HFF-Myc (cell line): Measurements from ENCODE around the gene RGS6.

Experiments used
- DNase-seq: peaks from one replicate; pipeline ENCODE4 v3.0.0-alpha.2; 2011; ENCODE audit warnings: low read depth; ENCODE audit errors: extremely low read depth
- H3K4me3 ChIP-seq: replicated peaks from 2 replicates; pipeline ENCODE4 v1.5.1; 2011; ENCODE audit warnings: low read depth, mild to moderate bottlenecking, control low read depth, low read length
- TF ChIP-seq, protein P1 (sequence below): IDR thresholded peaks from 2 replicates; pipeline ENCODE4 v1.5.1; 2012; ENCODE audit warnings: mild to moderate bottlenecking, low read depth, low read length, control low read depth; ENCODE audit errors: missing control alignments

RGS6 gene

DNA sequence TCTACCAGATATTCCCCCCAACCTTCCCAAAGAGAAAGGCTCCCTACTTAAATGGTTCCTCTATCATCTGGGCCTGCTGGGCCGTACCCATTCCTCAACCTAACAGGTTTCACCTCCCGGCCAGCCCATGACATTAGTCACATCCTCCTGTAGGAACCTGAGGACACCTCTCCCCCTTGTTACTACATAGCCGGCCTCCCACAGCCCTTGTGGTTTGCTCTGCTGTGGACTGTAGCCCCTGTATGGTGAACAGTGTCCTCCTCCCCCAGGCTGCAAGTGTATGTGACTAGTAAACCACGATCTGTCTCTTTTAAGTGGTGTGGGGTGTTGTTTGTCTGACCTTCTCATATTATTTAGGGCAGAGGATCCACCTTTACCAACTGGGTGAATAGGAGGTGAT lies 371.7 kb downstream of the RGS6 start:
- no peak overlapping the region for H3K4me3 ChIP-seq
- TF ChIP-seq, protein P1, sequence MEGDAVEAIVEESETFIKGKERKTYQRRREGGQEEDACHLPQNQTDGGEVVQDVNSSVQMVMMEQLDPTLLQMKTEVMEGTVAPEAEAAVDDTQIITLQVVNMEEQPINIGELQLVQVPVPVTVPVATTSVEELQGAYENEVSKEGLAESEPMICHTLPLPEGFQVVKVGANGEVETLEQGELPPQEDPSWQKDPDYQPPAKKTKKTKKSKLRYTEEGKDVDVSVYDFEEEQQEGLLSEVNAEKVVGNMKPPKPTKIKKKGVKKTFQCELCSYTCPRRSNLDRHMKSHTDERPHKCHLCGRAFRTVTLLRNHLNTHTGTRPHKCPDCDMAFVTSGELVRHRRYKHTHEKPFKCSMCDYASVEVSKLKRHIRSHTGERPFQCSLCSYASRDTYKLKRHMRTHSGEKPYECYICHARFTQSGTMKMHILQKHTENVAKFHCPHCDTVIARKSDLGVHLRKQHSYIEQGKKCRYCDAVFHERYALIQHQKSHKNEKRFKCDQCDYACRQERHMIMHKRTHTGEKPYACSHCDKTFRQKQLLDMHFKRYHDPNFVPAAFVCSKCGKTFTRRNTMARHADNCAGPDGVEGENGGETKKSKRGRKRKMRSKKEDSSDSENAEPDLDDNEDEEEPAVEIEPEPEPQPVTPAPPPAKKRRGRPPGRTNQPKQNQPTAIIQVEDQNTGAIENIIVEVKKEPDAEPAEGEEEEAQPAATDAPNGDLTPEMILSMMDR, result no peak
- no peak for DNase-seq

DNA sequence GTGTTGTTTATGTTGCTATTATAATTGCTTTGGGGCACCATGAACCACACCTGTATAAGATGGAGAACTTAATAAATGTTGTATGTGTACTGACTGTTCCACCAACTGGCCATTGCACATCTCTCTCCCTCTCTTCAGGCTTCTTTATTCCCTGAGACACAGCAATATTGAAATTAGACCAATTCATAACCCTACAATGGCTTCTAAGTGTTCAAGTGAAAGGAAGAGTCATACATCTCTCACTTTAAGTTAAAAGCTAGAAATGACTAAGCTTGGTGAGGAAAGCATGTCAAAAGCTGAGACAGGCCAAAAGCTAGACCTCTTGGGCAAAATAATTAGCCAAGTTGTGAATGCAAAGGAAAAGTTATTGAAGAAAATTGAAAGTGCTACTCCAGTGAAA lies 373.3 kb downstream of the RGS6 start:
- no peak for DNase-seq

DNA sequence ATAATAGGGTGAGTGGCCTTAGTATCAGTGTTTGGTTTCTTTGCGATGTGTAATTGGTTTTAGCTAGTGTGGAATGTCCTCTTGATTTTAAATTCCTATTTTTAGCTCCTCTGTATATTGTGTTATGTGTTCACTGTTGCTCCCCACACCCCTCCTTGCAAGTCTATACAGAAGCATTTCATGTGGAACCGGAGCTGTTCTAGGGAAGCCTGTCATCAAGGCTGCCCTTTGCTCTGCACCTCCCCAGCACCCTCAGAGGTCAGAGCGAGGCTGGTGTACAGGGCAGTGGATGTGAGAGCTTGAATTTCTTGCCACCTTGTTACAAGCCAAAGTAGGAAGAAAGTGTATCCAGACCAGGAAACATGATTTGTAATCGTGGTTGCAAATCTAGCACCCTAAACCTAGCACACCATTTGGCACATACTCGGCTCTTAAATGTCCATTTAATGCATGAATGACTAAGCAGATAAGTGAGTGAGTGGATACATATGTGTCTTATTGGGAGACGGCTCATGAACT lies 376.8 kb downstream of the RGS6 start:
- TF ChIP-seq, protein P1, result no peak
- no peak overlapping the region for H3K4me3 ChIP-seq
- no peak for DNase-seq

More for the DNA sequence above, 373.3 kb downstream of the RGS6 start:
- H3K4me3 ChIP-seq, result no peak overlapping the region
- TF ChIP-seq, protein P1, result no peak

DNA sequence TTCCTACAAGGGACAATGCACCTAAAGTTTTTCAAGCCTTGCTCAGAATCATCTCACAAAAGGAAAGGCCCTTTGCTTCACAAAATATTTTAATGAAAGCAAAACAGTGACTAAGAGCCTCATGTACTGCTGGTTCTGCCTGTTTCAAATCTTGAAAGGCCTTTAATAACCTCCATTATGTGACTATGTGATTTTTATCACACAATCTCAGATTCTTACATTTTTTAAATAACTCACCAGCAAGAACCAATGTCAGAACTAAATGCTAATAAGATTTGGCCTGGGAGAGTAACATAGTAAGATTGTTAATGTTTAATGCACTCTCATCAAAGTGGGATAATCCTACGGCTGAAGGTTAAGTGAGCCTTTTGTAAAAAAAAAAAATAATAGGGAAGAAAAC lies 378.9 kb downstream of the RGS6 start:
- no peak overlapping the region for H3K4me3 ChIP-seq
- no peak for DNase-seq
- TF ChIP-seq, protein P1, result no peak

DNA sequence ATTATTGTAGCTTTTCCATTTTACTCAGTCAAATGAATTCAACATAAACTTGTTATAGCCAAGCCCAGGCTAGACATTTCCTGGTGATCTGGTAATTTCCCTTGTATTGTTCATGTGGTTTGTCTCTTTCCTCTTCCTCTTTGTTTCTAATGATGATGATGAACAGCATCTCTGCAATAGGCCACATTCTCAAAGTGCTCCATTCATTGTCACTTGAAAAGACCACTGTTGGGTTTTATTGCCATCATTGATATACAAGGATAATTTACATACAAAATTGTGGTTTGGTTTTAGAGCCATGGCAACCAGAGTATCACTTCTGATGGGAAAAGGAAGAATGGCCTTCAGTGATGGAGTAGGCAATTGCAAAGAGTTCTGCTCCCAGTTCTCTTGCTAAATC lies 379.3 kb downstream of the RGS6 start:
- no peak for DNase-seq
- TF ChIP-seq, protein P1, result no peak
- H3K4me3 ChIP-seq, result no peak overlapping the region

DNA sequence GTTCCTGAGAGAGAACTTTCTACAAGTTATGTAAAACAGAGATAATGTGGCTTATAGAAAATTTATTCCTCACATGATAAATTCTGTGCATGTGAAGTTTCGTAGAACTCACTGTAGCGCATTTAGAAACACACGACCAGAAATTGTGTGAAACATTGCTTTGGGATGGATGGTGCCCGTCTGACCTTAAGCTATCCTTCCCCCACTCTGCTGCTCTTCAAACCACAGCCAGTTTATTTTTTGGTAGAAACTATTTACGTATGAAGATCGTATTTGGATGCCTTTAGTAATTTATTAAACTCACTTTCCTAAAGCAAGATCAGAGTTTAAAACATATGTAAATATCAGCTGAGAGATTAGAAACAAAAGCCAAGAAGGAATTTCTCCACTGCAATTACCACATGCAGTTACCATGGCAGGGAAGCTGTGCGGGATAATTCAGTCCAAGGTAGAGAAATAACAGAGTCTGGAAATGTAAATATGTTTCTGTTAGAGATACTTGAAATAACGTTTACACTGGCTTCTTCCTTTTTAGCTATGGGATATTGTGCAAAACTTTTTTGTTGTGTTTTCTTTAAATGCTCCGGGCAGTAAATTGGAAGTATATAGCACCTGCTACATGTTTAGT lies 382.7 kb downstream of the RGS6 start:
- DNase-seq, result no peak
- H3K4me3 ChIP-seq, result no peak overlapping the region
- TF ChIP-seq, protein P1, result no peak

DNA sequence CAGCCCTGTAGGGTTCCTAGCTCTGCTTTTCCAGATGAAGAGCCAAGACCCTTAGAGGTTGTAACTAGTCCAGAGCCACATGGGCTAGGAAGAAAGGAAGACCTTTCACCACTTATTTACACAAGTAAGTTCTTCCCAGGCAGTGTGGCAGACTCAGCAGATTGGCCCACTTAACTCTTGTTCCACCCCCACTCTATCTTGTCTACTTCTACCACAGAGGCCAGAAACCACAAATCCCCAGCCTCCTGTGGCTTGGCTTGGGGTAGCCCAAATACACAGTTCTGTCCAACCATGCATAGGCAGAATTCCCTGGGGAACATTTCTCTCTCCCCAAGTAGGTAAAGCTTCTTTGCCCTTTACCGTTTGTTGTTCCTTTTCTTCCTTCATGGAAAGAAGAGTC lies 383.5 kb downstream of the RGS6 start:
- no peak overlapping the region for H3K4me3 ChIP-seq
- no peak for DNase-seq
- TF ChIP-seq, protein P1, result no peak
